ENCODE data around the gene GATA1. TPM values are rescaled to one million over a fixed set of nuclear protein-coding genes. Genes with fewer than 3 reads are reported as not detected.

The GATA1 gene
- total RNA-seq, 1 donor from 2014 or later = not detected

- no peak for ATAC-seq
- intact Hi-C loops (cut with micrococcal nuclease) = no loop called here
These were observed 47.2 kb downstream of the GATA1 start for GRCh38 chrX:48833542-48834138.

GRCh38 chrX:48834383-48834709 lies 48.0 kb downstream of the GATA1 start:
- intact Hi-C loops (cut with micrococcal nuclease) = no loop called here
- no peak for ATAC-seq

More at GRCh38 chrX:48833542-48834138, 47.2 kb downstream of the GATA1 start:
- DNase-seq = no peak

GRCh38 chrX:48835524-48836329 lies 49.3 kb downstream of the GATA1 start, which contains the start of gene PCSK1N:
TSS of gene PCSK1N (minus strand) at chrX:48835610. CDS start at chrX:48835532, 78 bp downstream.
- no peak for DNase-seq
- no peak for ATAC-seq
- intact Hi-C loops (cut with micrococcal nuclease) = no loop called here

More at GRCh38 chrX:48834383-48834709, 48.0 kb downstream of the GATA1 start:
- DNase-seq = no peak

- ATAC-seq = no peak
- intact Hi-C loops (cut with micrococcal nuclease) = no loop called here
- DNase-seq = no peak
These were observed 53.3 kb downstream of the GATA1 start for GRCh38 chrX:48839686-48840085.

Other genes starting within 250 kb of the GATA1 start
- gene TBC1D25, start 246.9 kb upstream of the GATA1 start, total RNA-seq = 15.4 TPM
- gene RBM3, start 212.1 kb upstream of the GATA1 start, total RNA-seq = 103 TPM
- 164 TPM for gene WDR13, start 189.1 kb upstream of the GATA1 start, total RNA-seq
- 2.6 TPM for gene WAS, start 102.8 kb upstream of the GATA1 start, total RNA-seq
- gene SUV39H1, start 89.9 kb upstream of the GATA1 start, total RNA-seq = 2.4 TPM
- gene GLOD5, start 24.8 kb upstream of the GATA1 start, total RNA-seq = not detected
- gene HDAC6, start 15.5 kb downstream of the GATA1 start, total RNA-seq = 44.4 TPM
- not detected for gene ERAS, start 39.9 kb downstream of the GATA1 start, total RNA-seq
- gene PCSK1N, start 49.0 kb downstream of the GATA1 start, total RNA-seq = 0.32 TPM
- gene TIMM17B, start 111.2 kb downstream of the GATA1 start, total RNA-seq = 77.9 TPM
- gene PQBP1, start 111.3 kb downstream of the GATA1 start, total RNA-seq = 64.5 TPM
- 15.7 TPM for gene SLC35A2, start 125.1 kb downstream of the GATA1 start, total RNA-seq
- gene PIM2, start 132.4 kb downstream of the GATA1 start, total RNA-seq = 3.9 TPM
- gene OTUD5, start 171.0 kb downstream of the GATA1 start, total RNA-seq = 18.9 TPM
- 0.47 TPM for gene KCND1, start 185.3 kb downstream of the GATA1 start, total RNA-seq
- 18.1 TPM for gene GRIPAP1, start 215.7 kb downstream of the GATA1 start, total RNA-seq

All from left ventricle myocardium superior (tissue), 1 donor.